Epidermal melanocyte (primary cell): ENCODE data around the gene PKN3.
"Not testable (repeated sequence)": the region's sequence is repeated elsewhere in the genome, so short reads cannot be mapped to it uniquely, and the experiment has no call there.

Experiments used
- DNase-seq: peaks from one replicate; pipeline ENCODE4 v3.0.0; 2011; ENCODE audit warnings: low spot score; ENCODE audit not compliant: insufficient read length

The PKN3 gene

DNA sequence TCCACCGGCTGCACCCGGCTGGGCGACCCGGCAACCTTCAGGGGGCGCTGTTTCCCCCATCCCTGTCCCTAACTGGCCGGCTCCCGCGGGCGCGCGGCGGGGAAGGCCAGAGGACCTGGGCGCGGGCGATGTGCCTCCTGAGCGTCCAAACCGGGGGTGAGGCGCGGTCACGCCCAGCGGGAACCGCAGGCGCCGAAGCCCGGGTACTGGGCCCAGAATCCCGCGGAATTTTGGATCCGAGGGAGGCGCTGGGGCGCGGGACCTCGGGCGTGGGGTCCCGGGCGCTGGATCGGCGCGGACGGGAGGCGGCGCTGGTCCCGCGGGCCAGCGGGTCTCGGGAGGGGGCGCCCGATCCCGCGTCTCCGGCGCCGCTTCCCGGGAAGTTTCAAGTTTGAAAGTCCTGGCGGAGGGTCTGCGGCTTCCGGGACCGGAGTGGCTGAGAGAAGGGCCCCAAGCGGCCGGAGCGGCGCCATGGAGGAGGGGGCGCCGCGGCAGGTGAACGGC, at the start of gene PKN3:
TSS of gene PKN3 (plus strand) at position 59 of the 504 bp plus-strand sequence. CDS start at position 472, 413 bp downstream.
- DNase-seq = peak; percentile 97

DNA sequence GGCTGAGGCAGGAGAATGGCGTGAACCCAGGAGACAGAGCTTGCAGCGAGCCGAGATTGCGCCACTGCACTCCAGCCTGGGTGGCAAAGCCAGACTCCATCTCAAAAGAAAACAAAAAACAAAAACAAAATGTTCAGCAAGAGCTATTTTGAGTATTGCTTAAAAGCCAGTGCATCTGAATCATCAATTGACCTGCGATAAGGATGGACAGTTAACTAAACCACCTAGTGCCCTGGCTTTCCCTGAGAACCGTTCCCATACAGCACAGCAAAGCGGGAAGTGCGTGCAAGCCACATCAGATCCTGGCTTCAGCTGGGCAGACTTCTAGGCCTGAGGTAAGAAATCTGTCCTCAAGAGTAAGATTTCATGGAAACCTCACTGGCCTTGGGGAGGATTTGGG, 48.4 kb upstream of the PKN3 start:
- no peak for DNase-seq

DNA sequence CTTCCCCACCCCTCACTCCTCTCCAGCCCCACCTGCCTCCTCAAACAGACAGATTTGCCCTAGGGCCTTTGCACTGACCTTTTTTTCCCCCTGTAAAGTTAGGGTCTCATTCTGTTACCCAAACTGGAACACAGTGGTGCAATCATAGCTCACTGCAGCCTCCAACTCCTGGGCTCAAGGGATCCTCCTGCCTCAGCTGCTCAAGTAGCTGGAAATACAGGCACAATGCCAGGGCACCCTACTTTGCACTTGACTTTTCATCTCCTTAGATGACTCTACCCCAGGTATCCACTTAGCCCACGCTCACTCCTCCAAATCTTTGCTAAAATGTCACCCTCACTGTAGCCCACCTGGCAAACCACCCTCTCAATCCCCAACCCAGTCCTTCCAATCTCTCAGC, 47.8 kb upstream of the PKN3 start:
- DNase-seq = no peak

DNA sequence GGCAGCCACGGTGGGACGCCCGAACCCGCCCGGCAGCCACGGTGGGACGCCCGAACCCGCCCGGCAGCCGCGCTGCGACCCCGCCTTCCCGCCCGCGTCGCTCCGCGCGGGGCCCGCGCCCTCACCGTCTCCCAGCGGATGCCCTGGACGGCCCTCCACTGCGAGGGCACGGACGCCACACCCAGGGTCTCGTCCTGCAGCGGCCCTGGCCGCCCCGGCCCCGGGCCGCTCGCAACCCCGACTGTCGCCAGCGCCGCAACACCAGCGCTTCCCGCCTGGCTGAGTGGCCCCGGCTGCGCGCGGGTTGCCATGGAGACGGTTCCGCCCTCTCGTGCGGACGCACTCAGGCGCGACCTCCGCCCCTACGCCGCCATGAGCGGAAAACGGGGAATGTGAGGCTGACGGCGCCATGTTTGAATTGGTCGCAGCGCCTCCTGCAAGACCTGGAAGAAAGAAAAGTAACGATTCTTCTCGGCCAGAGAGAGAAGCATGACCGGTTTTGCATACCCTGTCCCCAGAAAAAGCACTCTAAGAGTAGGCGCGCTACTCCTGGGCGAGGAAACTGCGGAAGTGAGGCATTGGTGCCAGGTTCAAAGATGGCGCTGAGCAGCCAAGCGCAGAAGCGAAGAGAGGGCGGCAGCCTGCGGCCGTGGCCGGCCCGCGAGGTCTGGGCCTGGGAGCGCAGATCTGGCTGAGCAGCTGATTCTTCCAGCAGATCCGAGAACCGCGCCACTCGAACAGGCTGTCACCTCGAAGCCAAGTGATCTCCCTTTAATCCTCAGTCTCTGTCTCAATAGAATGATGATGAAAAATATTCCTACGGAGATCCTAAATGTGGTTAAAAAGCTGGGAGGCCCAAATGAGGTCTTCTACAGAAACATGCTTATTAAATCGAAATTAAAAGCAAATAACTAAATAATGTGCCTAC, 45.6 kb upstream of the PKN3 start, which contains the start of gene DYNC2I2:
TSS of gene DYNC2I2 (minus strand) at position 432 of the 928 bp plus-strand sequence. CDS start at position 311, 121 bp downstream.
- peak; percentile 98 for DNase-seq

DNA sequence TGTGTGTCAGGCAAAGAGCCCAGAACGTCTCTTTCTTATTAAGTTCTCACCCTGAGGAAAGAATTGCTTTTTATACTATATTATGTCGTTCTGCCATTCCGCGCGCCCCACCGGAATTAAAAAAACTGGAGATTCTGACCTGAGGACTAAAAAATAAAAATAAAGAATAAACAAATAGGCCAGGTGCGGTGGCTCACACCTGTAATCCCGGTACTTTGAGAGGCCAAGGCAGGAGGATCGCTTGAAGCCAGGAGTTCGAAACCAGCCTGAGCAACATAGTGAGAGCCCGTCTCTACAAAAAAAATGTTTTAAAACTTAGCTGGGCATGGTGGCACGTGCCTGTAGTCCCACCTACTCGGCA, 45.0 kb upstream of the PKN3 start:
- no peak for DNase-seq

GRCh38 chr9:128657796-128658195, 44.5 kb upstream of the PKN3 start:
- DNase-seq = no peak

DNA sequence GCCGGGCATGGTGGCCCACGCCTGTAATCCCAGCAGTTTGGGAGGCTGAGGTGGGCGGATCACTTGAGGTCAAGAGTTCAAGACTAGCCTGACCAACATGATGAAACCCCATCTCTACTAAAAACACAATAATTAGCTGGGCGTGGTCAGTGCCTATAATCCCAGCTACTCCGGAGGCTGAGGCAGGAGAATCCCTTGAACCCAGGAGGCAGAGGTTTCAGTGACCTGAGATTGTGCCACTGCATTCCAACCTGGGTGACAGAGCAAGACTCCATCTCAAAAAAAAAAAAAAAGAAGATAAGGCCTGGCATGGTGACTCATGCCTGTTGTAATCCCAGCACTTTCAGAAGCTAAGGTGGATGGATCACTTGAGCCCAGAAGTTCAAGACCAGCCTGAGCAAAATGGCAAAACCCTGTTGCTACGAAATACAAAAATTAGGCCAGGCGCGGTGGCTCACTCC, 35.8 kb upstream of the PKN3 start:
- DNase-seq = not testable (repeated sequence)

- no peak for DNase-seq
Observed at GRCh38 chr9:128669786-128670185, 32.5 kb upstream of the PKN3 start.

DNA sequence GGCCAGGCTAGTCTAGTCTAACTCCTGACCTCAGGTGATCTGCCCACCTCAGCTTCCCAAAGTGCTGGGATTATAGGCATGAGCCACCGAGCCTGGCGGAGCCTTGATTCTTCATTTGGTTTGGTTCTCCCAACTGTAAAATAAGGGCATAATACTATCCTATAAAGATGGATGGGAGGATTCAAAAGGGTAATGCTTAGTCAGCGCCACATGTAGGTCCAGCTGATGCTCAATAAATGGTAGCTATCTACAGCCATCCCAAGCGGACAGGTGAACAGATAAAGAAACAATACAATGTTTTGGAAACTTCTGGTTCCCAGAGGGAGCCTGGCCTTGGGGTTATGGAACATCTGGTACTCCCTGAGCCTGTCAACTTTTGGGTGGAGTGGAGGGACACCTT, 26.9 kb upstream of the PKN3 start:
- DNase-seq = no peak

GRCh38 chr9:128677794-128678193, 24.5 kb upstream of the PKN3 start:
- no peak for DNase-seq

GRCh38 chr9:128683340-128684064, 18.8 kb upstream of the PKN3 start:
- no peak for DNase-seq

DNA sequence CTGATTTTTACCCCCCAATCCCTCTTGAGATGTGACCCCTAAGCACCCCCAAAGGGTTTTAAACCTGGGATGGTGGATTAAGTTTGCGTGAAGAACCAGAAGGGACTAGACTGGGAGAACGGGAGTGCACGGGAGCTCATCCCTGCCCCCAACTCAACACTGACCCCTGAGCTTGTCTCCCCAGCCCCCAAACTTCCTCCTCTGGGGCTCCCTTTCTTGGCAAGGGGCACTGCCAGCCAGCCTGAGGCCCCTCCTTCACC, 18.3 kb upstream of the PKN3 start:
- no peak for DNase-seq

DNA sequence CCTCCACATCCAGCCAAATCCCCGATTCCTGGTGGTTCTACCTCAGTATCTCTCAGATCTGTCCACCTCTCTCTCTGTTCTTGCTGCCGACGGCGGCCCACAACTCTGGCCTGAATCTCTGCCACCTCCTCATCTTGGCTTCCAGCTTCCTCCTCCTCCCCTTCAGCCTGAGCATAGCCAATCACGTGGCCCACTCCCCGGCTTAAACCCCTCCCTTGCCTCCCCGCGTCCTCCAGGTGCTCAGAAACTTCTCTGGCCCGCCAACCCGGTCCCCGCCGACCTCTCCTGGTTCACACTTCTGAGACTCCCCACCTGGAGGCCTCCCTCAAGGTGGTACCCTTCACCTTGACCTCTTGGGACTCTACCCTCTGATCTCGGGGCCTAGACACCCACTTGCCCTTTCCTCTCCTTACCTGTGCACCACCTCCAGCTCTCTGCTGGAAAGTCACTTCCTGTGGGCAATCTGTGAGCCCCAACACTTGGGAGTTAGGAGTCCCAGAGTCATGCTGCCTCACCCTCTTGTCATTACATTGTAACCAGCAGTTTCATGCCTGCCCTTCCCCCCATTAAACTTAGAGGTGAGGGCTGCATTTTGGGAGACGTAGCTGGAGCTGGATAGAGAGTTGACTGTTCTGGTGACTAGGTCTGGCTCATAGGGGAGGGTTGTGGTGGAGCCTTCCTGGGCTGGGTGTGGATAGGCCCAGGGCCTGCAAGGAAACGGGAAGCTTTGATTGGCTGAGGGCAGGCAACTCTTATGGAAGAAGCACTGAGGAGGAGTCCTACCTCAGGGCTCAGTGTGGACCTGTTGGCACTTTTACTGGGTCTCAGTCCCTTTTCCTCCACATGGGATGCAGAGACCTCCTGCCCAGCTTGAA, 17.7 kb upstream of the PKN3 start:
- peak; percentile 68 for DNase-seq

DNA sequence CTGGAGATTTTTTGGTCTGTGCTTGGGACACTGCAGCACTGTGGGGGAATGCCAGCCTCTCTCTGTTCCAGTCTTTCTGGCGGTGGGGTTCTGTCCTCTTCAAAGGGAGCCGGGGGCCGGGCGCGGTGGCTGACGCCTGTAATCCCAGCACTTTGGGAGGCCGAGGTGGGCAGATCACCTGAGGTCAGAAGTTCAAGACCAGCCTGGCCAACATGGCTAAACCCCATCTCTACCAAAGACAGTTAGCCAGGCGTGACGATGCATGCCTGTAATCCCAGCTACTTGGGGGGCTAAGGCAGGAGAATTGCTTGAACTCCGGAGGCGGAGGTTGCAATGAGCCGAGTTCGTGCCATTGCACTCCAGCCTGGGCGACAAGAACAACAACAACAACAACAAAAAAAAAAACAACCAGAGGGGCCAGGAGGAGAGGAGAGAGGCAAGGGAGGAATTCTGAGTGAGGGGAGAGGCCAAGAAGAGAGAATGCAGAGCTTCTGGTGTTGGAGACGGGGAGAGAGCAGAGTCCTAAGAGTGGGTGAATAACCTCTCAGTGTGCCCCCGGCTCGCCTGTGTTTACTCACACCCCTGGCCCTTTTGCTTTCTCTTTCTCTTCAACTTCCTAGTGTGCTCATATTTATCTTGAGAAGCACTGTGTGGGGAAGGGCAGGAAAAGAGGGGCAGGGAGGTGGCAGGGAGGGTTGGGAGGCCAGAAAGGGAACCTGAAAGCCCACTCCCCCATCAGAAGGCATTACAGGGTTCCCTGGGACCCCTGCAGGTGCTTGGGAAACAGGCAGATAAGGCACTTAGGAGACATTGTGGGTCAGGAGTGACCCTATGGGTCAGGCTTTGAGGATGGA, 16.4 kb upstream of the PKN3 start:
- no peak for DNase-seq

GRCh38 chr9:128687453-128687852, 14.8 kb upstream of the PKN3 start:
- no peak for DNase-seq

DNA sequence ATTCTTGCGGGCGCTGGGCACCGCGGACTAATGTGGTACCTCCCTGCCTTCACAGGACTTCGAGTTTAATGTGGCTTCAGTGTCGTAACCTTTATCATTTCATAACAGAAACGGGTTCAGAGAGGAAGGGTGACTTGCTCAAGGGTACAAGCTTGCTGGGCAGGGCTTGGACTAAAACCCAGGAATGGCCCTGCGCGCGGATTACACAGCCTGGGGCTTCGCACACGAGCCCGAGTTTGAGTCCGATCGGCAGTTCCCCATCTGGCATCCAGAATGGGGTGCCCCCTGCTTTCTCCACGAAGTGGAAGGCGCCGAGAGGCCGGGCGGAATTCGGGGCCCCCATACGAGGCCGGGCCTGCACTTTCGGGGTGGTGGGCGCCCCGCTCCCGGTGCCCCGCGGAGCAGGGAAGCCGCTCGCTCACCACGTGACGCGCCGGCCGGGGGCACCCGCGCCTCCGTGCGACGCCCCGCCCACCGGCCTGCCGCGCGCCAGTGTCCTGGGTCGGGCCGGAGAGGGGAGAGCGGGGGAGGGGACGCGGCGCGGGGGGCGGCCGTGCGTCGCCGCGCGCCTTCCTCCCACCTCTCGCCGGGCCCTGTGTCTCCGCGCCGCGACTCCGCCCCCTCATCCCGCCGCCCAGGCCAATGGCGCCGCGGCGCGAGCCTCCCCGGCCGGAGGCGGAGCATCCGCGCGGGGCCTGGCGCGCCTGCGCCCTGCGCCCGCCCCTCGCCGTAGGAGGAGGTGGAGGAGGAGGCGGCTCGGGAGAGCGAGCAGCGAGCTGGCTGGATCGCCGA, 13.6 kb upstream of the PKN3 start, which contains the start of gene SET:
TSS of gene SET (plus strand) at position 722 of the 792 bp plus-strand sequence. CDS start 361 bp downstream, outside the sequence.
- peak; percentile 98 for DNase-seq

DNA sequence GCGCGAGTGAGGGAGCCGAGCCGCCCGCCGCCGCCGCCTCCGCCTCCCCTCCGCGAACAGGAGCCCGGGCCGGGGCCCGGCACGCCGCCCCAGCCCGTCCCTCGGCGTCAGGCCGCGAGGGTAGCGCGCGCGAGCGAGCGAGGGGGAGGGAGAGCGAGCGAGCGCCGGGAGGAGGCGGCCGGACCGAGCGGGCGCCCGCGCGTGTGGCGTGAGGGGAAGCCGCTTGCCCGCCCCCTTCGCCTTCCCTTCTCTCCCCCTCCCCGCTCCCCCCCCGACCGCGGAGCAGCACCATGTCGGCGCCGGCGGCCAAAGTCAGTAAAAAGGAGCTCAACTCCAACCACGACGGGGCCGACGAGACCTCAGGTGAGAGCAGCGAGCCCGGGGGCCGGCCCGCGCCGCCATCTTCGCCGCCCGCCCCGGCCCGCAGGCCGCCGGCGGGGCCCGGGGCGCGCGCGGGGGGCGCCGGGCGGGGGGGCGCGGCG, 13.0 kb upstream of the PKN3 start:
- no peak for DNase-seq

DNA sequence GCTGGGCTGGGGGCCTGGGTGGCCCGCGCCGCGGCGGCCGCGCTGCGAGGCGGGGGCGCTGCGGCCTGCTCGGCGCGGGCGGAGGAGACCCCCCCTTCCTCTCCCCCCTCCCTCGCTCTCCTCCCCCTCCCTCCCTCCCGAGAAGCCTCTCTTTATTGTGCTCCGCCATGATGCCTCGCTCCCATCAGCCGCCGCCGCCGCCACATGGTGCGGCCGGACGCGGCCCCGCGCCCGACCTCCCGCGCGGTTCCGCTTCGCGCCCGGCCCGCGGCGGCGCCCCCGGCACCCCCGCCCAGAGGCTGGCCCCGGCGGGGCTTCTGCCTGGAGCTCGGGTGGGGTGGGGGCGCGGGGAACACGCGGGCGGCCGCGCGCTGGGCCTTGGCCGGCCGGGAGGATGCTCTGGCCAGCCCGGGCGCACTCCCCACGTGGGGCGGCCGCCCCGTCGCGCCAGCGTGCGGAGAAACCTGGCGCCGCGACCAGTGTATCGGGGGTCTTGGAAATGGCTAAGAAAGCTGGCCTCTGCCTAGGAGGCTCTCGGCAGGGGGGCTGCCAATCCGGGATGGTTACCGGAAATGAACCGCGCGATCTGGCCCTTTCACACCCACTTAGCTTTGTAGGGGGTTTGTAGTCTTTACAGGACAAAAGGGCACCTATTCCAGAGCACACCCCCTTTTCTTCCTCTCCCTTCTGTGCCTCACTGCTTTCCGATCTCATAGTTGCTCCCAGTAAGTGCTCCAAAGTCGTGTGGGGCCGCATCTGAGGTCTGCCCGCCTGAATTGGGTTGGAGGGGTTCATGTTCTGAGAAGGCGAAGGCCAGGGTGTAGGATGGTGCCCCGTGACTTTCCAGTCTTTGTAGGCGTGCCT, 12.3 kb upstream of the PKN3 start:
- peak; percentile 90 for DNase-seq

- DNase-seq = no peak
Observed at GRCh38 chr9:128690684-128691034, 11.6 kb upstream of the PKN3 start.
